GM21390 (cell line): ENCODE measurements around the gene OVAAL.
"Not testable (repeated sequence)": the region's sequence is repeated elsewhere in the genome, so short reads cannot be mapped to it uniquely, and the experiment has no call there.

ENCODE experiments used
- ATAC-seq: cut with Tn5 transposase; IDR thresholded peaks from one replicate; pipeline ENCODE4 v1.9.1; 2021; ENCODE audit not compliant: unreplicated experiment

Gene OVAAL

GRCh38 chr1:180540697-180541594, 17.8 kb upstream of the OVAAL start:
- no peak for ATAC-seq

DNA sequence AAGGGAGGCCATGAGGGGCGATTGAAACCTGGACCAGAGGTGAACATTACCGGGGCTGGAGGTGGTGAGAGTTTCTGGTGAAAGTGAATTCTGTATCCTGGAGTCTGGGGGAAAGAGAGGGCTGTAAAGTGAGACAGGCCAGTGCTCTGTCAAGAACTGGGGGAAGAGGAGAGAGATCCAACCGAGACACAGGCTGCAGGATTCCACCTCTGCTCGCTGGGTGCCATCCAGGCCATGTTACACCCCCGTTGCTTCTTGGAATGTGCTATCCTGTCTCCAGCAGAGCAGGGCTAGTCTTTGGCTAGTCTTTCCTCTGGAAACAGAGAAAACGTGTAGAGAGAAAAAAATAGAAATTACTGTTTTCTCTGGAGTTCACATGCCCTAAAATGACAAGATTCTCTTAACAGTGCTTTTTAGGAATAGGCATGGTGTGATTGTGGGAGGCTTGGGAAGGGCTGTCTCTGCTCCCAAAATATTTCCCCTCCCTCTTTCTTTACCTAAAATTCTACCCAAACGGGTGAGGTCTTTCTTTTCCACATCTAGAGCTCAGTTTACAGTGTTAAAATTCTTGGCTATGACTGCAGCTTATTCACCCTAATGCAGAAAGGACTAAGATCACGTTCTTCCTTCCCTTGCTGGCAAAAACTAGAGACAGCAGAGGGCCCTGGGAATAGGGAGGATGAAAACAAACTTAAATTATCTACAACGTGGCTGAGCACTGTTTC, 16.5 kb upstream of the OVAAL start:
- no peak for ATAC-seq

DNA sequence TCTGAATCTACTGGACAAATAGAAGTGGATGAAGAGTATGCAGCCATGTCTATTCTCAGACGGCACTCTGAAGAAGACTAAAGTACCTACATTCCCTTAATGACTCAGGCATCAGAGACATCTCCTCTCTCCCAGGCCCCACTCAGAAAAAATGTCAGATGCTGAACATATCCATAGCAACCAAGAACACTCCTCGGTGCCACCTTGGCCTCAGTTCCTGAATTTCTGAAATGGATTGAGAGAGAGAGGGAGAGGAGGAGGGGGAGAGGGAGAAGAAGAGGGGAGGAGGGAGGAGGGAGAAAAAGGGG, 16.0 kb upstream of the OVAAL start:
- ATAC-seq, result no peak

DNA sequence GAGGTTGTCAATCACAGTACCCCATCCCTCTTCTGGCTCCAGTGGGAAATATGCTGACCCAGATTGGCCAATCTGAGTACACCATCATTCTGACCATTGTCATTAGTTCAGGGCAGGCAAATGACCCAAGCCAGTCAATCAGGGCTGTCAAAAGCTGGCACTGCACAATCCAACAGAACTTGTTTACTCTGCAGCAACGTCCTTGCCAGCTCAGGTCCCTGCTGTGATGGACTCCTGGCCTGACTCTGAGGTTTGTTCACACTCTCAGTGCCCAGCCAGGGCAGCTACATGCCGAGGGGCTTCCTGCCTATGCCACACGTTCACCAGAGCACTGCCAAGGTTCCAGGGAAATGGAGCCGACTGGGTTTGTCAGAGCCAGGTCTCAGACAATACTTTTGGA, 14.7 kb upstream of the OVAAL start:
- ATAC-seq, result no peak

GRCh38 chr1:180545991-180546390, 12.8 kb upstream of the OVAAL start:
- no peak for ATAC-seq

GRCh38 chr1:180548686-180549317, 10.0 kb upstream of the OVAAL start:
- ATAC-seq, result no peak

- ATAC-seq, result not testable (repeated sequence)
Measured at GRCh38 chr1:180549770-180550169, 9.0 kb upstream of the OVAAL start.

DNA sequence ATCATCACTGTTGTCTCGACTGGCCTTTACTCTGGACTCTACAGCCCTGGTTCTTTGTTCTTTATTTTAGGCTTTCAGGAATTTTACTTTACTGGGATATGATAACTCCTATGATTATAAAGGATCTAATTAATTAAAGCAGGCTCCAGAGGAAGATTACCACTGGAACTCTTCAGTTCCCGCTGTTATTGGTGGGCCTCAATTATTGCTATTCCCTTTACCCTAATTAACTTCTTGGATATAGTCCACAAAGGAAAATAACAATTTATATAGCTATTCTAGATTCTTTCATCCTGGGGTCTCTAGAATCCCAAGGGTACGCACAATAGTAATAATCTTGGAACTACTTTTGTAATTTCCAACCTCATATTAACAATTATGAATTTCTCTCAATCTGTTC, 8.5 kb upstream of the OVAAL start:
- no peak for ATAC-seq

DNA sequence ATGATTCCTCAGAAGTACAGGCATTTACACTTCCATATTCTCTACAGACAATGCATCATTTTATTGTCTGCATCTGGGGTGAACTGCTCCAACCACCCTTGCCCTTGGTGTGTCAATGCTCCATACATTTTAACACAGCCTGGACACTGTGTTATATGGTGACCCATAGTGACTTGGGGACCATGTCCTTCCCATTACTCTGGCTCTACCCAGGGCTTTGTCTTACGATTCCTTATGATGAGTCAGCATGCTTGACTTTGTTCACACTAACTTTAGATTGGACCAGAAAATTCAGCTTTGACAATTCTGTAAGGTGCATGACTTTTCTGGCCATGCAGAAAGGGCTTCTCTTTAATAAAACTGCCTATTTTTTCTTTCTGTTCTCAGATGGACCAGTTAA, 6.8 kb upstream of the OVAAL start:
- ATAC-seq, result no peak

GRCh38 chr1:180553046-180553445, 5.7 kb upstream of the OVAAL start:
- not testable (repeated sequence) for ATAC-seq

DNA sequence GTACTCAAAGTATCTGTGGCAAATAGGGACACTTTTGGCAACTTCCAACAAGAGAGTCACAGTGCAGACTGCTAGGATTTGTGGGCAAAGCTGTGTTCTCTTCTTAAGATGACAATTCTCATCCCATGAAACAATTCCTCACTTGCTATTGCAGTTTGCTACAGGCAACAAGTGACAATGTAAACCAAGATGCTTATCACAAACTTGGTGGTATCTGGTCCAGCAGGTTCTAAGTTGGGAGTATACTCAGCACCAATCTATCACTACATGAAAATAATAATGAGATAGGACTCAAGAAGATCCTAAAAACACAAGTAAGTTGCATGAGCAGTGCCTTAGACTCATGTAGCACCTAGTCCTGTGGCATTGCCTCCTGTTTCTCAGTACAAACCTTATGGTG, 3.4 kb upstream of the OVAAL start:
- no peak for ATAC-seq

GRCh38 chr1:180560200-180560867, 1.6 kb downstream of the OVAAL start:
- ATAC-seq, result no peak

DNA sequence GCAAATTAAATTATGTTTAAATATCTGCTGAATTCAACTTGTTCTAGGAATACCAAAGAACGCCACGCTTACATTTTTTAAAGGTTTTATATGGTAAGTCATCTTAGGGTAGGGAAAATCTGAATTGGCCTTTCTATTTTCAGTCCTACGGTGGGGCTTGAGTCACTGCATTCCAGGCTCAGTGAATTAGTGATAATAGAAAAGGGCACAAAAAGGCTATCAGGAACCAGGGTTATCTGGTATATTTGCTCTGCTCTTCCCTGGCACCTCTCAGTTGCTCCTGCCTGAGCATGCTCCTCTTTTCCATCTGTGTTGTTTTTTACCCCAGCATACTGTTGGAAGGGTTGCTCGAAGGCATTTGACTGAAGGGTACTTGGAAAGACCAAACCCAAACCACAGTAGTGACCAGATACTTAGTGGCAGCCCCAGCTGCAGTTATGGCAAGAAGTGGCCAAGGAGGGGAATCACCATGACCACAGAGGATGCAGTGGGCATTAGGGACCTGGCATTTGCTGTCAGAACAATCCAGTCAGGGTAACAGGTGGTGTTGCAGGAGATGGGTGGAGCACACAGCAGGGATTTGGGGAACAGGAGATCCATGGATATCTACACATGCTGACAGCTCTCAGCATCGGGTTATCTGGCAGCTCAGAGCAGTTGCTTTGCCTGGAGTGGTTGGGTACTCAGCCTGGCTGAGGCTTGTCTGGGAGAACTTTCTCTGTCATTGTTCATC, 2.3 kb downstream of the OVAAL start:
- no peak for ATAC-seq

GRCh38 chr1:180562640-180563025, 3.9 kb downstream of the OVAAL start:
- ATAC-seq, result no peak

DNA sequence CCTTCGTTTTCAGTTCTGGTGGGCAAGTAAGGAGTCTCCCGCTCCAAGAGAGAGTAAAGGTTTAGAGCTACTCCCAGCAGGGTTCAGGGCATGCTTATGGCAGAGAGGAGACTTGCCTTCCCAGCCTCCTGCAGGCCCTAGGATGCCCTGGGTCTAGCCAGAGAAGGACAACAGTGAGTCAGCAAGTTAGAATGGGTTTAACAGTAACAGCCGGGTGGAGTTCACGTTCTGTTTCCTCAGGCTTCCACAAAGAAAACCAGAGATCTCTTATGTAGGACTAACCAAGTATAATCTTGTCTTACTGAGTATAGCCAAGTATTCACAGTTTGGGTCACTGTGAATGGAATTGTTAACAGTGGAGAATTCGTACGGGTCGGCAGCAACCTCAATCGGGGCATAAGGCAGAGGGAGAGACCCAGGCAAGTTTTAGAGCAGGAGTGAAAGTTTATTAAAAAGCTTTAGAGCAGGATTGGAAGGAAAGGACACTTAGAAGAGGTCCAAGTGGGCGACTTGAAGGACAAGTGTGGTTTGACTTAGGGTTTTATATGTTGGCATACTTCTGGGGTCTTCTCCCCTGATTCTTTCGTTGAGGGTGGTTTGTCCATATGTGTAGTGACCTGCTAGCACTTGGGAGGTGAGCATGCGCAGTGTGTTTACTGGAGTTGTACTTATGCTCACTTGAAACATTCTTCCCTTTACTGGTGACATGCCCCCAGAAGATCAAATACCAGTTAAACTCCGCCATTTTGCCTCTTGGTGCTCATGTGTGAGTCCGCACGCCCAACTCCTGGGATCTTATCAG, 4.5 kb downstream of the OVAAL start:
- no peak for ATAC-seq

GRCh38 chr1:180565121-180565871, 6.5 kb downstream of the OVAAL start:
- no peak for ATAC-seq

DNA sequence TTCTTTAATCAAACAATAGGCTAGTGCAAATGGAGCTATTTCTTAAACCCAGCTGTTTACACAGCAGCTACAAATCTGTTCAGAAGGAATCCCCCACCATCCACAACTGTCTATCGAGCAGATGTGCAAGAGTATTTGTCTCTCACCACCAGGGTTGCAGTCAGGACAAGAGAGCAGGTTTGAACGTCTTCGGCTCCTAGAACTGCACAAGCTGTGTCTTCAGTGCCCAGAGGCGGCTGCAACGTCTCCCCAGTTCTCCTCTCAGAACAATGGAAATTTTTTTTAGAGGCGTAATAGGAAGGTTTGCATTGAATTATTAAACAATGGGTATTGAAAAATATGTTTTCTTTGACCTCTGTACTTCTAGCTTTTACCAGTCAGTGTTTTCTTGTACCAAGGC, 7.3 kb downstream of the OVAAL start:
- no peak for ATAC-seq

DNA sequence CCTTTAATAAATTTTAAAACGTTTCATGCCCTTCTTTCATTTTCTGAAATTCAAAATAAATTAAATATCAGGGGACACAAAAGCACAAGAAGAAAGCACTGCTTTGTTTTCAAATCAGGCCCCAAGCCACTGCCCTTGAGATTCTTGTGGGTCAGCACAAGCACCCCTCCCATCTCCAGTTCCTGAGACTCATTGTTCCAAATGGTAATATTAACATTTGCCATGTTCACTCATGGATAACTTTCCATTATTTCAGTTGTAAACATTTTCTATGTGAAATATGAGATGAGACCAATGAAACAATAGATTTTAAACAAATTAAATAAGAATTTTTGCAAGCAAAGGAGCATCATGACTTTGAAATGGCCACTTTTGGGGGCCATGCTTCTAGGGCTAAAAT, 7.7 kb downstream of the OVAAL start:
- ATAC-seq, result no peak

DNA sequence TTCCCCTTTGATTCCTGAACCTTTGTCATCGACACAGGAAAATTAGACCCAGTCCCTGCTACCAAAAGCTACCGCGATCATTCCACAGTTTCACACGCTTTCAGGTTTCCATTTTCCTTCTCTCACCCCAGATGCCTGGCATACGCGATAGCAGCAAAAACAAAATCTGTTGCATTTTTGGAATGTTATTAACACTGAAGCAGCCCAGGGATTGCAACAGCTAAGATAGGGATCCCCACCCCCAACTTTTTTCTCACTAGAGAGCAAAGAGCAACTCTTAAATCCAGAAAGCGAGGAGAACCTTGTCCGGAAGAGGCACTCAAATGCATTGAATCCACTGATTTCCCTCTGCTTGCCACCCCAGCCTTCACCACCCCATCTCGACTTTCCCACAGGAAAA, 8.9 kb downstream of the OVAAL start:
- no peak for ATAC-seq
